ENCODE data around the gene XRCC4.
"Not testable (repeated sequence)": the region's sequence is repeated elsewhere in the genome, so short reads cannot be mapped to it uniquely, and the experiment has no call there.

Gene XRCC4

GRCh38 chr5:83076742-83077661 lies at the start of gene XRCC4, which contains the start of gene TMEM167A:
Gene XRCC4 (plus strand): TSS chr5:83077547. CDS start chr5:83104920, 27,373 bp downstream.
Gene TMEM167A (minus strand): TSS chr5:83077394. CDS start chr5:83077323, 71 bp downstream.
- peak; percentile 78 to 83 for DNase-seq (ENCODE audit: low read depth in 1 of 2, low spot score in 1 of 2)

GRCh38 chr5:83029912-83030311 lies 47.4 kb upstream of the XRCC4 start:
- DNase-seq (ENCODE audit: low read depth in 1 of 2, low spot score in 1 of 2): no peak

GRCh38 chr5:83031381-83031780 lies 46.0 kb upstream of the XRCC4 start:
- no peak for DNase-seq (ENCODE audit: low read depth in 1 of 2, low spot score in 1 of 2)

- DNase-seq (ENCODE audit: low read depth in 1 of 2, low spot score in 1 of 2): no peak
Observed at GRCh38 chr5:83034036-83034435, 43.3 kb upstream of the XRCC4 start.

- no peak for DNase-seq (ENCODE audit: low read depth in 1 of 2, low spot score in 1 of 2)
Observed at GRCh38 chr5:83034528-83035207, 42.7 kb upstream of the XRCC4 start.

- DNase-seq (ENCODE audit: low read depth in 1 of 2, low spot score in 1 of 2): no peak
Observed at GRCh38 chr5:83035373-83036100, 41.8 kb upstream of the XRCC4 start.

GRCh38 chr5:83036991-83037575 lies 40.3 kb upstream of the XRCC4 start:
- no peak for DNase-seq (ENCODE audit: low read depth in 1 of 2, low spot score in 1 of 2)

GRCh38 chr5:83038924-83039323 lies 38.4 kb upstream of the XRCC4 start:
- no peak for DNase-seq (ENCODE audit: low read depth in 1 of 2, low spot score in 1 of 2)

- DNase-seq (ENCODE audit: low read depth in 1 of 2, low spot score in 1 of 2): no peak
Observed at GRCh38 chr5:83042507-83042906, 34.8 kb upstream of the XRCC4 start.

- DNase-seq (ENCODE audit: low read depth in 1 of 2, low spot score in 1 of 2): no peak
Observed at GRCh38 chr5:83044926-83045325, 32.4 kb upstream of the XRCC4 start.

- no peak for DNase-seq (ENCODE audit: low read depth in 1 of 2, low spot score in 1 of 2)
Observed at GRCh38 chr5:83048277-83048676, 29.1 kb upstream of the XRCC4 start.

- DNase-seq (ENCODE audit: low read depth in 1 of 2, low spot score in 1 of 2): no peak
Observed at GRCh38 chr5:83048811-83049210, 28.5 kb upstream of the XRCC4 start.

GRCh38 chr5:83049370-83049885 lies 27.9 kb upstream of the XRCC4 start:
- DNase-seq (ENCODE audit: low read depth in 1 of 2, low spot score in 1 of 2): no peak

GRCh38 chr5:83050723-83051340 lies 26.5 kb upstream of the XRCC4 start:
- no peak for DNase-seq (ENCODE audit: low read depth in 1 of 2, low spot score in 1 of 2)

- no peak for DNase-seq (ENCODE audit: low read depth in 1 of 2, low spot score in 1 of 2)
Observed at GRCh38 chr5:83055166-83055565, 22.2 kb upstream of the XRCC4 start.

GRCh38 chr5:83058726-83059125 lies 18.6 kb upstream of the XRCC4 start:
- DNase-seq (ENCODE audit: low read depth in 1 of 2, low spot score in 1 of 2): no peak

GRCh38 chr5:83059341-83059740 lies 18.0 kb upstream of the XRCC4 start:
- no peak for DNase-seq (ENCODE audit: low read depth in 1 of 2, low spot score in 1 of 2)

GRCh38 chr5:83066548-83067110 lies 10.7 kb upstream of the XRCC4 start:
- no peak for DNase-seq (ENCODE audit: low read depth in 1 of 2, low spot score in 1 of 2)

- DNase-seq (ENCODE audit: low read depth in 1 of 2, low spot score in 1 of 2): not testable (repeated sequence)
Observed at GRCh38 chr5:83067377-83067776, 10.0 kb upstream of the XRCC4 start.

All from stimulated activated CD4-positive, alpha-beta T cell treated with anti-CD3 and anti-CD28 coated beads, Interleukin-15, amount 100 ng/mL, for 1 hour (primary cell).